ENCODE measurements around the gene LDHAL6A. TPM values are rescaled to one million over a fixed set of nuclear protein-coding genes. Genes with fewer than 3 reads are reported as not detected.
A peak's percentile ranks its signal among the peaks of the same experiment; 100 is the strongest.
"Not testable (repeated sequence)": the region's sequence is repeated elsewhere in the genome, so short reads cannot be mapped to it uniquely, and the experiment has no call there.

LDHAL6A gene
- total RNA-seq = under 1 TPM; 0.06 to 0.20 TPM
- 1 to 10 TPM in 1 of 2 donors, under 1 TPM in 1; 0.54 to 1.6 TPM for polyA plus RNA-seq (ENCODE audit: insufficient read length in 2 of 2)
- long read RNA-seq, donor 1, partial matches to known transcripts = 110 of 111 reads
- long read RNA-seq, donor 1, other reads (novel, unspliced or antisense) = 0 of 111 reads
- long read RNA-seq, donor 2, partial matches to known transcripts = 59 of 59 reads
- long read RNA-seq, donor 2, other reads (novel, unspliced or antisense) = 0 of 59 reads
- long read RNA-seq, donor 3 = 0 reads
- long read RNA-seq, donor 4, partial matches to known transcripts = 232 of 326 reads
- long read RNA-seq, donor 4, other reads (novel, unspliced or antisense) = 94 of 326 reads

DNA sequence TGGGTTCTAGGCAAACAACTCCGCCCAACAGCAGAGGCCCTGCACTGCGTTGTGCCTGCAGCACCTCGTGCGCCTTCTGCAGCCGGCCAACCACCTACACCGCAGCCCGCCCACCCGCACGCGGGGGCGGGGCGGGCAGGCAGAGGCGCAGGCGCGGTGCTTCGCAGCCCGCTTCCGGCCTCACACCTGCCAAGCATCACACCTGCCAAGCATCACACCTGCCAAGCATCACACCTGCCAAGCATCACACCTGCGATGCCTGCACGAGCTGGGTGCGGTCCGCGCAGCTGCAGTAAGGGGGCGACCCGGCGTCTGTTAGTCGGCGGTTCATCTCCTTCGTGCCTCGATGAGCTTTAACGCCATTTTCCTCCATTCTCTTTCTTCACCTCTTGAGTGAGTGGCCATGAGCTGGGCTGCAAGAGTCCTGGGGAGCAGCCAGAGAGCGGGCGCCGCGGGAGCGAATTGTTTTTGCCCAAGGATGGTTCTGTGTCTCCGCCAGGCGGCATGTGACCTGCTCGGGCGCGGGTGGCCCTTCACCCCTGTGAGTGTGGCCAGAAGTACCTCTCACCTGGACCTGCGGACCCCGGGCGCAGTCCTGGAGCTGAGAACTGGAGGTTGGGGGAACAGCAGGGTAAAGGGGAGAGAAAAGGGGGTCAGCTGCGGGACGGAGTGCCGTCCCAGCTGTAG is at the start of gene LDHAL6A:
TSS of gene LDHAL6A (plus strand) at position 171 of the 687 bp plus-strand sequence. CDS start 825 bp downstream, outside the sequence.
- Histone ChIP-seq H3K27me3 (ENCODE audit: control insufficient read depth, insufficient read depth, low read length) (no peaks in the 10 kb centered on the region), H3K9me3 (ENCODE audit: control insufficient read depth, insufficient read depth, low read length) (no peaks in the 10 kb centered on the region), H3K4me3 (ENCODE audit: low read depth, low read length) (peak within 1 kb of the TSS; percentile 26), H3K27ac (ENCODE audit: low read depth, low read length) (no peak within 1 kb of the TSS), H3K4me1 (ENCODE audit: control insufficient read depth, insufficient read depth, low read length) (peaks cover 5% of the 10 kb centered on the region), H3K36me3 (ENCODE audit: control insufficient read depth, insufficient read depth, low read length) (no peaks in the 10 kb centered on the region)
- peak in 1 of 6 donors; percentile 40 for DNase-seq (ENCODE audit: low read depth in 4 of 6, low spot score in 6 of 6)
- WGBS (ENCODE audit: insufficient coverage) = 76% methylated on average over 41 of the region's 47 CpGs

DNA sequence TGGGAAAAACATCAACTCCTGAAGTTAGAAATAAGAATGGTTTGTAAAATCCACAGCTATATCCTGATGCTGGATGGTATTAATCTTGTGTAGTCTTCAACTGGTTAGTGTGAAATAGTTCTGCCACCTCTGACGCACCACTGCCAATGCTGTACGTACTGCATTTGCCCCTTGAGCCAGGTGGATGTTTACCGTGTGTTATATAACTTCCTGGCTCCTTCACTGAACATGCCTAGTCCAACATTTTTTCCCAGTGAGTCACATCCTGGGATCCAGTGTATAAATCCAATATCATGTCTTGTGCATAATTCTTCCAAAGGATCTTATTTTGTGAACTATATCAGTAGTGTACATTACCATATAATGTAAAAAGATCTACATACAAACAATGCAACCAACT is 48.3 kb upstream of the LDHAL6A start:
- not testable (repeated sequence) for H3K27ac ChIP-seq (ENCODE audit: low read depth, low read length); DNase-seq (ENCODE audit: low read depth in 4 of 6, low spot score in 6 of 6)
- H3K36me3 ChIP-seq (ENCODE audit: control insufficient read depth, insufficient read depth, low read length) = peaks cover 37% of the 10 kb centered on the region

DNA sequence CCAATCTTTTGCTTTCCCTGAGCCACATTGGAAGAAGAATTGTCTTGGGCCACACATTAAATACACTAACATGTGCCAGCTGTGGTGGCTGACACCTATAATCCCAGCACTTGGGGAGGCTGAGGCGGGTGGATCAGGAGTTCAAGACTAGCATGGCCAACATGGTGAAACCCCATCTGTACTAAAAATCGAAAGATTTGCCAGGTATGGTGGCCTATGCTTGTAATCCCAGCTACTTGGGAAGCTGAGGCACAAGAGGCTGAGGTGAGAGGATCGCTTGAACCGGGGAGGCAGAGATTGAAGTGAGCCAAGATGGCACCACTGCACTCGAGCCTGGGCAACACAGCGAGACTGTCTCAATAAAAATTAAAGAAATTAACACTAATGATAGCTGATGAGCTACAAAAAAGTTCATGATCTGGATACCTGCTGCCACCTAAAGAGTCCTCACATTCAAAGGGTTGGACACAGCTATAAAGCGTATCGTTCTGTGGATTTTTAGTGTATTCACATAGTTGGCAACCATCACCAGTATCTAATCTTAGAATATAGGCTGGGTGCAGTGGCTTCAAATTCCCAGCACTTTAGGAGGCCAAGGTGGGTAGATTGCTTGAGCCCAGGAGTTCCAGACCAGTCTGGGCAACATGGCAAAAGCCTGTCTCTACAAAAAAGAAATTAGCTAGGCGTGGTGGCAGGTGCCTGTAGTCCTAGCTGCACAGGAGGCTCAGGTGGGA is 46.9 kb upstream of the LDHAL6A start:
- H3K4me1 ChIP-seq (ENCODE audit: control insufficient read depth, insufficient read depth, low read length) = peaks cover 7% of the 10 kb centered on the region
- no peak overlapping the region for H3K4me3 ChIP-seq (ENCODE audit: low read depth, low read length)
- peaks cover 31% of the 10 kb centered on the region for H3K36me3 ChIP-seq (ENCODE audit: control insufficient read depth, insufficient read depth, low read length)
- DNase-seq (ENCODE audit: low read depth in 4 of 6, low spot score in 6 of 6) = no peak
- H3K27me3 ChIP-seq (ENCODE audit: control insufficient read depth, insufficient read depth, low read length) = no peaks in the 10 kb centered on the region
- H3K27ac ChIP-seq (ENCODE audit: low read depth, low read length) = no peak overlapping the region
- H3K9me3 ChIP-seq (ENCODE audit: control insufficient read depth, insufficient read depth, low read length) = no peaks in the 10 kb centered on the region
- 94% methylated on average over 3 of the region's 9 CpGs for WGBS (ENCODE audit: insufficient coverage)

More for the DNA sequence above, 48.3 kb upstream of the LDHAL6A start:
- not testable (repeated sequence) for H3K27me3 ChIP-seq (ENCODE audit: control insufficient read depth, insufficient read depth, low read length); H3K4me1 ChIP-seq (ENCODE audit: control insufficient read depth, insufficient read depth, low read length); H3K4me3 ChIP-seq (ENCODE audit: low read depth, low read length); H3K9me3 ChIP-seq (ENCODE audit: control insufficient read depth, insufficient read depth, low read length)
- WGBS (ENCODE audit: insufficient coverage) = no CpG with 5 or more reads among the region's 3 CpGs

DNA sequence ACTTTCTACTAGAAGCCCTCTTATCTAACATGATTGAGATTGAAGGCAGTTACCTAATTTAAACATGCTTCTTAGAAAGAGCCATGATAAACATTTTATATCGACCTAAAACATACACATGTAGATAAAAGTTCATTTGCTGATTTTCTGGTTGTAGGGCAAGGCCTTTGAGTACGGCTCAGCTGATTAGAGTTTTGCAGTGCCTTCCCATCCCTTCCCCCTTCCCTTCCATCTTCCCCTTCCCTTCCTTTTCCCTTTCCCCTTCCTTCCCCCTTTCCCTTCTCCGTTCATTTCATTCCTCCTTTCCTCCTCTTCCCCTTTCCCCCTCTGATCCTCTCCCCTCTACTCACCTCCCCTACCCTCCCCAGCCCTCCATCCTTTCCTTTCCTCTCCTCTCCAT is 39.2 kb upstream of the LDHAL6A start:
- no peaks in the 10 kb centered on the region for H3K36me3 ChIP-seq (ENCODE audit: control insufficient read depth, insufficient read depth, low read length)
- DNase-seq (ENCODE audit: low read depth in 4 of 6, low spot score in 6 of 6) = no peak
- WGBS (ENCODE audit: insufficient coverage) = 80% methylated on average over 1 of the region's 3 CpGs
- no peaks in the 10 kb centered on the region for H3K27me3 ChIP-seq (ENCODE audit: control insufficient read depth, insufficient read depth, low read length)
- H3K9me3 ChIP-seq (ENCODE audit: control insufficient read depth, insufficient read depth, low read length) = no peaks in the 10 kb centered on the region
- no peak overlapping the region for H3K27ac ChIP-seq (ENCODE audit: low read depth, low read length)
- H3K4me1 ChIP-seq (ENCODE audit: control insufficient read depth, insufficient read depth, low read length) = peaks cover 7% of the 10 kb centered on the region
- H3K4me3 ChIP-seq (ENCODE audit: low read depth, low read length) = no peak overlapping the region

DNA sequence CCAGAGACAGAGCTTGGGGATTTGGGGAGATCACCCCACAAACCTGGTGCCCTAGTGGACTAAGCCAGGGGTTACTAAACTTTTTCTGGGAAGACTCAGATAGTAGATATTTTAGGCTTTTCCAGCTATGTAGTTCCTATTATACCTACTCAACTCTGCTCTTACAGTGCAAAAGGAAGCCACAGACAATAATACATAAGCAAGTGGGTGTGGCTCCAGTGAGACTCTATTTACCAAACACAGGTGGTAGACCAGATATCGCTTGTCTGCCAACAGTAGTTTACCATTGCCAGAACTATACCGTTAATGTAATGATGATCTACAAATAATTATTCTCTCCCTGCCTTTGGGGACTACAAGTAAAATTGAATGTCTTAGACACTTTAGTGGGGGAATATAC is 36.6 kb upstream of the LDHAL6A start:
- no peak for DNase-seq (ENCODE audit: low read depth in 4 of 6, low spot score in 6 of 6)
- H3K9me3 ChIP-seq (ENCODE audit: control insufficient read depth, insufficient read depth, low read length) = no peaks in the 10 kb centered on the region
- no peak overlapping the region for H3K27ac ChIP-seq (ENCODE audit: low read depth, low read length)
- H3K4me3 ChIP-seq (ENCODE audit: low read depth, low read length) = no peak overlapping the region
- no peaks in the 10 kb centered on the region for H3K4me1 ChIP-seq (ENCODE audit: control insufficient read depth, insufficient read depth, low read length)
- WGBS (ENCODE audit: insufficient coverage) = no CpG with 5 or more reads among the region's 2 CpGs
- no peaks in the 10 kb centered on the region for H3K36me3 ChIP-seq (ENCODE audit: control insufficient read depth, insufficient read depth, low read length)
- no peaks in the 10 kb centered on the region for H3K27me3 ChIP-seq (ENCODE audit: control insufficient read depth, insufficient read depth, low read length)

DNA sequence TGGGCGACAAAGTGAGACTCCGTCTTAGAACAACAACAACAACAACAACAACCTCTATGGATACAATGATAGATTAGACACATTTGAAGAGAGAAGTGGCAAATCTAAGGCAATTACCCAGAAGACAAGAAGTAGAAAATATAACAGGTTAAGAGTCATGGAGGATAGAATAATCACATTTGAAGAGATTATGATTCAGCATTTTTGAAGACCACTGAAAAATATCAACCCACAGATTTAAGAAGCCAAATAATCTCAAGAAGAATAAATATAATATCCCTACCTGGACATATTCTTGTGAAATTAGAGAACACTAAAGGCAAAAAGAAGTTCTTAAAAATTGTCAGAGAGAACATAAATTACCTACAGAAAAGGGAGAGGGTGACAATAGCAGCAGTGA is 35.6 kb upstream of the LDHAL6A start:
- no peak overlapping the region for H3K27ac ChIP-seq (ENCODE audit: low read depth, low read length)
- WGBS (ENCODE audit: insufficient coverage) = no CpG with 5 or more reads among the region's 2 CpGs

DNA sequence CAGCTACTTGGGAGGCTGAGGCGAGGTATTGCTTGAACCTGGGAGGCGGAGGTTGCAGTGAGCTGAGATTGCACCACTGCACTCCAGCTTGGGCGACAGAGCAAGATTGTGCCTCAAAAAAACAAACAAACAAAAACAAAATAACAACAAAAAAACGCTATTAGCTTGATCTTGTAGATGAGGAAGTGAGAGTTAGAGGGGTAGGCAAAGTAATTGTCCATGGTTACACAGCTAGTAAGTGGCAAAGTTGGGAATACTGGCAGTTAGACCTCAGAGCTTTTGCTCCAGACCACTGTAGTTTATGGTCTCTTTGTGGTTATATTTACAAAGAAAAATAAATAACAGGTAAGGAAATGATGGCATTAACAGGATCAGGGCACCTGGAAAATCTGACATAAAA is 28.4 kb upstream of the LDHAL6A start:
- Histone ChIP-seq H3K36me3 (ENCODE audit: control insufficient read depth, insufficient read depth, low read length) (no peaks in the 10 kb centered on the region), H3K9me3 (ENCODE audit: control insufficient read depth, insufficient read depth, low read length) (no peaks in the 10 kb centered on the region), H3K4me3 (ENCODE audit: low read depth, low read length) (no peak overlapping the region), H3K27ac (ENCODE audit: low read depth, low read length) (no peak overlapping the region), H3K27me3 (ENCODE audit: control insufficient read depth, insufficient read depth, low read length) (no peaks in the 10 kb centered on the region), H3K4me1 (ENCODE audit: control insufficient read depth, insufficient read depth, low read length) (no peaks in the 10 kb centered on the region)
- no CpG with 5 or more reads among the region's 4 CpGs for WGBS (ENCODE audit: insufficient coverage)
- DNase-seq (ENCODE audit: low read depth in 4 of 6, low spot score in 6 of 6) = no peak

More for the DNA sequence above, 35.6 kb upstream of the LDHAL6A start:
- DNase-seq (ENCODE audit: low read depth in 4 of 6, low spot score in 6 of 6) = no peak
- H3K9me3 ChIP-seq (ENCODE audit: control insufficient read depth, insufficient read depth, low read length) = no peaks in the 10 kb centered on the region
- no peaks in the 10 kb centered on the region for H3K27me3 ChIP-seq (ENCODE audit: control insufficient read depth, insufficient read depth, low read length)
- no peaks in the 10 kb centered on the region for H3K36me3 ChIP-seq (ENCODE audit: control insufficient read depth, insufficient read depth, low read length)
- no peak overlapping the region for H3K4me3 ChIP-seq (ENCODE audit: low read depth, low read length)
- H3K4me1 ChIP-seq (ENCODE audit: control insufficient read depth, insufficient read depth, low read length) = no peaks in the 10 kb centered on the region

DNA sequence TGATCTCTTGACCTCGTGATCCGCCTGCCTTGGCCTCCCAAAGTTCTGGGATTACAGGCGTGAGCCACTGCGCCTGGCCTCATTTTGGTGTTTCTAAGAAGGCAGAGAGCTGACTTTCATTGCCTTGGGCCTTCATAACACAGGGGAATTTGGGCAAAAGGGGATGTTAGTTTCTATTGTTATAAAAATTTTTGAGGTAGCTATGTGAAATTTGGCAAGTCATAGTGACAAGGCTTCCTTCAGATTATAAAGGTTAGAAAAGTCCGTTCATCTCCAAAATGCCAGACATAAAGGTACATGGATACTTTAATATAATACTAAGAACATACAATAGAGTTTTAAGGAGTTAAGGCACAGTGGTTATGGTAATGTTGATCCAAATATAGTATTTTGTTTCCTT is 26.3 kb upstream of the LDHAL6A start:
- no peak for DNase-seq (ENCODE audit: low read depth in 4 of 6, low spot score in 6 of 6)
- no peaks in the 10 kb centered on the region for H3K4me1 ChIP-seq (ENCODE audit: control insufficient read depth, insufficient read depth, low read length)
- H3K9me3 ChIP-seq (ENCODE audit: control insufficient read depth, insufficient read depth, low read length) = no peaks in the 10 kb centered on the region
- H3K4me3 ChIP-seq (ENCODE audit: low read depth, low read length) = no peak overlapping the region
- WGBS (ENCODE audit: insufficient coverage) = 92% methylated on average over 2 of the region's 5 CpGs
- H3K27me3 ChIP-seq (ENCODE audit: control insufficient read depth, insufficient read depth, low read length) = no peaks in the 10 kb centered on the region
- no peak overlapping the region for H3K27ac ChIP-seq (ENCODE audit: low read depth, low read length)
- no peaks in the 10 kb centered on the region for H3K36me3 ChIP-seq (ENCODE audit: control insufficient read depth, insufficient read depth, low read length)

DNA sequence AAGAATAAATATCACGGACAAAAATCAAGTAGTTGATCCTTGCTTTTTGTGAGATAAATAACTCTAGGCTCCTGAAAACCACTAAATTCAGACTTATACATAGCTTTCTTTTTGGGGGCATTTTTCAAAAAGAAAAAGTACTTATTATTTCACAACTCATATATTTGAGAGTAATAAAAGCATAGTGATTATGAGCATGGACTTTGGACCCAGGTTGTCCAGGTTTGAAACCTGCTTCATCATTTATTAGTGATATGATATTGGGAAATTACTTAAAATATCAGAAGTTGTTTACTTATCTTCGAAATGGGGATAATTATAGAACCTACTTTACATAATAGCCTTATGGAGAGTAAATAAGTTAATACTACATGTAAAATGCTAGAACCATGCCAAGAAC is 17.0 kb upstream of the LDHAL6A start:
- no peaks in the 10 kb centered on the region for H3K4me1 ChIP-seq (ENCODE audit: control insufficient read depth, insufficient read depth, low read length)
- no peak overlapping the region for H3K27ac ChIP-seq (ENCODE audit: low read depth, low read length)
- H3K27me3 ChIP-seq (ENCODE audit: control insufficient read depth, insufficient read depth, low read length) = no peaks in the 10 kb centered on the region
- no peak overlapping the region for H3K4me3 ChIP-seq (ENCODE audit: low read depth, low read length)
- H3K36me3 ChIP-seq (ENCODE audit: control insufficient read depth, insufficient read depth, low read length) = no peaks in the 10 kb centered on the region
- no peaks in the 10 kb centered on the region for H3K9me3 ChIP-seq (ENCODE audit: control insufficient read depth, insufficient read depth, low read length)
- no peak for DNase-seq (ENCODE audit: low read depth in 4 of 6, low spot score in 6 of 6)
- WGBS (ENCODE audit: insufficient coverage) = no CpG with 5 or more reads among the region's 2 CpGs

Measured in spinal cord (tissue), 10 donors.